C4-2B (cell line): Measurements from ENCODE around the gene NFYC.

Experiments used
- ZFX ChIP-seq: fragments of 450-650 bp; IDR thresholded peaks from 2 replicates; pipeline ENCODE4 v1.6.1; 2017
- TF ChIP-seq, protein P1 (sequence below): fragments of 450-650 bp; conservative IDR thresholded peaks from 2 replicates; pipeline ENCODE4 v1.5.1; 2017; ENCODE audit warnings: mild to moderate bottlenecking

DNA sequence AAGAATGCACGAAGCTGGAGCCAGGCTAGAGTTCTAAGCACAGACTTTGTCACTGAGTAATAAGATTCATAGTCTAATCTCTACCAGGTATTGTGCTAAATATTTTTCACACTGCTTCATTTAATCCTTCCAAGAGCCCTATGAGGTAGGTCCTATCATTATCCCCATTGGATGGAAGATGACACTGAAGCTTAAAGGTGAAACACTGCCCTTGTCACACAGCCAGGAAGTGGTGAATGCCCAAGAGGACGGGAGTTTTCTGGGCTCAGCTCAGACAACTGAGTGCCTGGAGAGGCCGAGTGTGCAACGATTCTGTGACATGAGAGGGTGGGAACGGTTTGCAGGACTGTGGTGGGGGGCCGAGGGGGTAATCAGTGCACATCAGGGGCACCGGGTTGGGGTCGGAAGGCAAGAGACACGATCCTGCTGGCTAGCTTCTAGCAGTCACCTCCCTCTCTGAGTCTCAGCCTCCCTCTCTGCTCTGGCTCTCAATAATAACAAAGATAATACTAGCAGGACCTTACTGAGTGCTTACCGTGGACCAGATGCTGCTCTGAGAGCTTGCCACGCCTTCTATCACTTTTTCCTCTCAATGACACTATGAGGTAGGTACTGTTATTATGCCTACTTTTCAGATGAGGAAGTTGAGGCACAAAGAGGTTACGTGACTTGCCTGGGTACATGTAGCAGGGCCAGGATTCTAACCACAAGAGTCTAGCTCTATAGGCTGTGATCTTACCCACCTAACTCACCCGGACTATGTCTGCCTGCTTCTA is 104.5 kb downstream of the NFYC start:
- TF ChIP-seq, protein P1, sequence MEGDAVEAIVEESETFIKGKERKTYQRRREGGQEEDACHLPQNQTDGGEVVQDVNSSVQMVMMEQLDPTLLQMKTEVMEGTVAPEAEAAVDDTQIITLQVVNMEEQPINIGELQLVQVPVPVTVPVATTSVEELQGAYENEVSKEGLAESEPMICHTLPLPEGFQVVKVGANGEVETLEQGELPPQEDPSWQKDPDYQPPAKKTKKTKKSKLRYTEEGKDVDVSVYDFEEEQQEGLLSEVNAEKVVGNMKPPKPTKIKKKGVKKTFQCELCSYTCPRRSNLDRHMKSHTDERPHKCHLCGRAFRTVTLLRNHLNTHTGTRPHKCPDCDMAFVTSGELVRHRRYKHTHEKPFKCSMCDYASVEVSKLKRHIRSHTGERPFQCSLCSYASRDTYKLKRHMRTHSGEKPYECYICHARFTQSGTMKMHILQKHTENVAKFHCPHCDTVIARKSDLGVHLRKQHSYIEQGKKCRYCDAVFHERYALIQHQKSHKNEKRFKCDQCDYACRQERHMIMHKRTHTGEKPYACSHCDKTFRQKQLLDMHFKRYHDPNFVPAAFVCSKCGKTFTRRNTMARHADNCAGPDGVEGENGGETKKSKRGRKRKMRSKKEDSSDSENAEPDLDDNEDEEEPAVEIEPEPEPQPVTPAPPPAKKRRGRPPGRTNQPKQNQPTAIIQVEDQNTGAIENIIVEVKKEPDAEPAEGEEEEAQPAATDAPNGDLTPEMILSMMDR = no peak
- no peak for TF ChIP-seq ZFX
